GM21515 (cell line): ENCODE results near the gene MAPK9.

Source experiments
- ATAC-seq: cut with Tn5 transposase; IDR thresholded peaks from one replicate; pipeline ENCODE4 v1.9.1; 2021; ENCODE audit not compliant: unreplicated experiment

MAPK9 gene

GRCh38 chr5:180291943-180292831 is at the start of gene MAPK9:
TSS of gene MAPK9 (minus strand) at chr5:180292083. CDS start at chr5:180280561, 11,522 bp downstream.
- peak; percentile 85 for ATAC-seq

GRCh38 chr5:180341595-180341994 is 49.7 kb upstream of the MAPK9 start:
- ATAC-seq = no peak

GRCh38 chr5:180340856-180341255 is 49.0 kb upstream of the MAPK9 start:
- no peak for ATAC-seq

- no peak for ATAC-seq
Observed at GRCh38 chr5:180339583-180340183, 47.8 kb upstream of the MAPK9 start.

GRCh38 chr5:180338001-180338707 is 46.3 kb upstream of the MAPK9 start:
- ATAC-seq = no peak

- no peak for ATAC-seq
Observed at GRCh38 chr5:180336234-180337020, 44.5 kb upstream of the MAPK9 start.

GRCh38 chr5:180335614-180336233 is 43.8 kb upstream of the MAPK9 start:
- ATAC-seq = no peak

GRCh38 chr5:180334751-180335613 is 43.1 kb upstream of the MAPK9 start:
- ATAC-seq = no peak

- ATAC-seq = no peak
Observed at GRCh38 chr5:180334176-180334575, 42.3 kb upstream of the MAPK9 start.

- no peak for ATAC-seq
Observed at GRCh38 chr5:180333661-180334060, 41.8 kb upstream of the MAPK9 start.

- ATAC-seq = no peak
Observed at GRCh38 chr5:180332861-180333260, 41.0 kb upstream of the MAPK9 start.

- no peak for ATAC-seq
Observed at GRCh38 chr5:180332051-180332517, 40.2 kb upstream of the MAPK9 start.

GRCh38 chr5:180331647-180331950 is 39.7 kb upstream of the MAPK9 start:
- ATAC-seq = no peak

- ATAC-seq = no peak
Observed at GRCh38 chr5:180330810-180331646, 39.1 kb upstream of the MAPK9 start.

- ATAC-seq = no peak
Observed at GRCh38 chr5:180330270-180330648, 38.4 kb upstream of the MAPK9 start.

- no peak for ATAC-seq
Observed at GRCh38 chr5:180329606-180330269, 37.9 kb upstream of the MAPK9 start.

- ATAC-seq = no peak
Observed at GRCh38 chr5:180329138-180329435, 37.2 kb upstream of the MAPK9 start.
